ENCODE measurements around the gene EBI3. TPM values are rescaled to one million over a fixed set of nuclear protein-coding genes. Genes with fewer than 3 reads are reported as not detected.
"Not testable (repeated sequence)": the region's sequence is repeated elsewhere in the genome, so short reads cannot be mapped to it uniquely, and the experiment has no call there.

The EBI3 gene
- total RNA-seq, 1 donor from 2014 or later = 43.3 TPM

GRCh38 chr19:4232139-4232538 lies 2.8 kb downstream of the EBI3 start:
- H3K36me3 Mint-ChIP-seq (ENCODE audit: low read depth); H3K27me3 Mint-ChIP-seq (ENCODE audit: insufficient read depth); H3K27ac Mint-ChIP-seq; DNase-seq (ENCODE audit: low spot score); H3K9me3 Mint-ChIP-seq; H3K4me1 Mint-ChIP-seq (ENCODE audit: low read depth); intact Hi-C loops (cut with micrococcal nuclease); H3K4me3 Mint-ChIP-seq: not testable (repeated sequence)

GRCh38 chr19:4232614-4233281 lies 3.4 kb downstream of the EBI3 start:
- Mint-ChIP-seq H3K27me3 (ENCODE audit: insufficient read depth) (no peaks in the 10 kb centered on the region), H3K36me3 (ENCODE audit: low read depth) (peaks cover 6% of the 10 kb centered on the region), H3K4me1 (ENCODE audit: low read depth) (peaks cover 5% of the 10 kb centered on the region), H3K9me3 (no peaks in the 10 kb centered on the region), H3K4me3 (no peak overlapping the region), H3K27ac (no peak overlapping the region)
- intact Hi-C loops (cut with micrococcal nuclease) = no loop called here
- no peak for DNase-seq (ENCODE audit: low spot score)

GRCh38 chr19:4233282-4233853 lies 4.0 kb downstream of the EBI3 start:
- H3K4me1 Mint-ChIP-seq (ENCODE audit: low read depth) = peaks cover 5% of the 10 kb centered on the region
- H3K4me3 Mint-ChIP-seq = peak overlapping the region; percentile 32
- H3K36me3 Mint-ChIP-seq (ENCODE audit: low read depth) = peaks cover 6% of the 10 kb centered on the region
- peak overlapping the region; percentile 40 for H3K27ac Mint-ChIP-seq
- H3K27me3 Mint-ChIP-seq (ENCODE audit: insufficient read depth) = no peaks in the 10 kb centered on the region
- H3K9me3 Mint-ChIP-seq = no peaks in the 10 kb centered on the region
- intact Hi-C loops (cut with micrococcal nuclease) = no loop called here
- DNase-seq (ENCODE audit: low spot score) = peak; percentile 63

- H3K36me3 Mint-ChIP-seq (ENCODE audit: low read depth) = peaks cover 6% of the 10 kb centered on the region
- intact Hi-C loops (cut with micrococcal nuclease) = no loop called here
- peaks cover 5% of the 10 kb centered on the region for H3K4me1 Mint-ChIP-seq (ENCODE audit: low read depth)
- H3K9me3 Mint-ChIP-seq = no peaks in the 10 kb centered on the region
- no peaks in the 10 kb centered on the region for H3K27me3 Mint-ChIP-seq (ENCODE audit: insufficient read depth)
- H3K27ac Mint-ChIP-seq = peak overlapping the region; percentile 52
- DNase-seq (ENCODE audit: low spot score) = no peak
- no peak overlapping the region for H3K4me3 Mint-ChIP-seq
Observed at GRCh38 chr19:4234142-4234861, 5.0 kb downstream of the EBI3 start.

GRCh38 chr19:4234862-4235201 lies 5.5 kb downstream of the EBI3 start:
- no peak for DNase-seq (ENCODE audit: low spot score)
- Mint-ChIP-seq H3K27me3 (ENCODE audit: insufficient read depth) (no peaks in the 10 kb centered on the region), H3K27ac (no peak overlapping the region), H3K36me3 (ENCODE audit: low read depth) (peaks cover 6% of the 10 kb centered on the region), H3K4me1 (ENCODE audit: low read depth) (peaks cover 5% of the 10 kb centered on the region), H3K4me3 (no peak overlapping the region), H3K9me3 (no peaks in the 10 kb centered on the region)
- intact Hi-C loops (cut with micrococcal nuclease) = no loop called here

- H3K36me3 Mint-ChIP-seq (ENCODE audit: low read depth); H3K4me1 Mint-ChIP-seq (ENCODE audit: low read depth); H3K9me3 Mint-ChIP-seq; H3K27me3 Mint-ChIP-seq (ENCODE audit: insufficient read depth); H3K4me3 Mint-ChIP-seq; DNase-seq (ENCODE audit: low spot score); intact Hi-C loops (cut with micrococcal nuclease); H3K27ac Mint-ChIP-seq: not testable (repeated sequence)
Observed at GRCh38 chr19:4237510-4237909, 8.2 kb downstream of the EBI3 start.

GRCh38 chr19:4238831-4239230 lies 9.5 kb downstream of the EBI3 start:
- no peak overlapping the region for H3K4me3 Mint-ChIP-seq
- no peak overlapping the region for H3K27ac Mint-ChIP-seq
- no peaks in the 10 kb centered on the region for H3K4me1 Mint-ChIP-seq (ENCODE audit: low read depth)
- intact Hi-C loops (cut with micrococcal nuclease) = no loop called here
- peaks cover 4% of the 10 kb centered on the region for H3K36me3 Mint-ChIP-seq (ENCODE audit: low read depth)
- H3K27me3 Mint-ChIP-seq (ENCODE audit: insufficient read depth) = no peaks in the 10 kb centered on the region
- DNase-seq (ENCODE audit: low spot score) = no peak
- peaks cover 5% of the 10 kb centered on the region for H3K9me3 Mint-ChIP-seq

GRCh38 chr19:4241824-4242430 lies 12.6 kb downstream of the EBI3 start:
- DNase-seq (ENCODE audit: low spot score) = no peak
- intact Hi-C loops (cut with micrococcal nuclease) = no loop called here
- Mint-ChIP-seq H3K4me3 (no peak overlapping the region), H3K27ac (no peak overlapping the region), H3K36me3 (ENCODE audit: low read depth) (peaks cover 6% of the 10 kb centered on the region), H3K27me3 (ENCODE audit: insufficient read depth) (no peaks in the 10 kb centered on the region), H3K4me1 (ENCODE audit: low read depth) (peaks cover 6% of the 10 kb centered on the region), H3K9me3 (peaks cover 5% of the 10 kb centered on the region)

- not testable (repeated sequence) for H3K9me3 Mint-ChIP-seq; H3K27me3 Mint-ChIP-seq (ENCODE audit: insufficient read depth); DNase-seq (ENCODE audit: low spot score); H3K27ac Mint-ChIP-seq
- peaks cover 11% of the 10 kb centered on the region for H3K4me1 Mint-ChIP-seq (ENCODE audit: low read depth)
- peak overlapping the region; percentile 96 for H3K4me3 Mint-ChIP-seq
- intact Hi-C loops (cut with micrococcal nuclease) = loop anchor here (2.0 kb wide), 3 partner anchors 21 to 63 kb away; partner anchors contain the start of genes ANKRD24, FSD1 and SIRT6
- H3K36me3 Mint-ChIP-seq (ENCODE audit: low read depth) = peaks cover 29% of the 10 kb centered on the region
Observed at GRCh38 chr19:4245938-4246337, 16.6 kb downstream of the EBI3 start.

- peak within 1 kb of the TSS; percentile 96 for H3K4me3 Mint-ChIP-seq
- peaks cover 36% of the 10 kb centered on the region for H3K36me3 Mint-ChIP-seq (ENCODE audit: low read depth)
- intact Hi-C loops (cut with micrococcal nuclease) = loop anchor here (1.0 to 2.0 kb wide), 11 partner anchors 18 to 484 kb away; partner anchors contain the start of genes ANKRD24, CHAF1A, EBI3 and FSD1
- H3K9me3 Mint-ChIP-seq = peaks cover 2% of the 10 kb centered on the region
- H3K4me1 Mint-ChIP-seq (ENCODE audit: low read depth) = peaks cover 11% of the 10 kb centered on the region
- DNase-seq (ENCODE audit: low spot score) = peak; percentile 99
- no peaks in the 10 kb centered on the region for H3K27me3 Mint-ChIP-seq (ENCODE audit: insufficient read depth)
- peak within 1 kb of the TSS; percentile 100 for H3K27ac Mint-ChIP-seq
Observed at GRCh38 chr19:4246767-4247593, 17.7 kb downstream of the EBI3 start, which contains the start of gene YJU2. YJU2 (plus strand) TSS chr19:4247080; CDS start chr19:4247147, 67 bp downstream.

GRCh38 chr19:4256563-4256962 lies 27.2 kb downstream of the EBI3 start:
- H3K9me3 Mint-ChIP-seq = peaks cover 7% of the 10 kb centered on the region
- no peak for DNase-seq (ENCODE audit: low spot score)
- H3K36me3 Mint-ChIP-seq (ENCODE audit: low read depth) = peaks cover 52% of the 10 kb centered on the region
- no peaks in the 10 kb centered on the region for H3K4me1 Mint-ChIP-seq (ENCODE audit: low read depth)
- no peak overlapping the region for H3K27ac Mint-ChIP-seq
- intact Hi-C loops (cut with micrococcal nuclease) = no loop called here
- H3K4me3 Mint-ChIP-seq = no peak overlapping the region
- H3K27me3 Mint-ChIP-seq (ENCODE audit: insufficient read depth) = no peaks in the 10 kb centered on the region

GRCh38 chr19:4257025-4257424 lies 27.7 kb downstream of the EBI3 start:
- intact Hi-C loops (cut with micrococcal nuclease) = no loop called here
- no peaks in the 10 kb centered on the region for H3K4me1 Mint-ChIP-seq (ENCODE audit: low read depth)
- H3K27me3 Mint-ChIP-seq (ENCODE audit: insufficient read depth) = no peaks in the 10 kb centered on the region
- H3K9me3 Mint-ChIP-seq = peaks cover 7% of the 10 kb centered on the region
- no peak for DNase-seq (ENCODE audit: low spot score)
- no peak overlapping the region for H3K27ac Mint-ChIP-seq
- H3K36me3 Mint-ChIP-seq (ENCODE audit: low read depth) = peaks cover 48% of the 10 kb centered on the region
- no peak overlapping the region for H3K4me3 Mint-ChIP-seq

All from activated T-helper 1 cell treated with anti-CD3 and anti-CD28 coated beads, Interleukin-12 subunit alpha, Interleukin-12 subunit beta, Interleukin-2, Interleukin-4 antibody, amounts not matched to agents 30 ng/mL and 10 ng/mL and 1 ng/mL, durations not matched to agents 14 hours and 24 hours and 36 hours (primary cell).